GM23338 (cell line): Measurements from ENCODE around the gene PRKCG. TPM values are rescaled to one million over a fixed set of nuclear protein-coding genes. Genes with fewer than 3 reads are reported as not detected.

Experiments used
- ATAC-seq: fragments of 200-7000 bp; cut with Tn5 transposase; 3 replicates; pipeline ENCODE4 v1.9.1; 2020
- DNase-seq: peaks from one replicate; pipeline ENCODE4 v3.0.0-alpha.2; 2015; ENCODE audit warnings: low spot score
- H2AFZ ChIP-seq: fragments of 200-600 bp; sonication (generic); 2 replicates; pipeline ENCODE4 v1.8.0; 2016; ENCODE audit warnings: antibody characterized with exemption, mild to moderate bottlenecking, moderate library complexity
- H3F3A ChIP-seq: fragments of 200-600 bp; sonication (generic); replicated peaks from 2 replicates; pipeline ENCODE4 v1.8.0; 2017; ENCODE audit warnings: antibody characterized with exemption, mixed run types, low read depth
- H3K27ac ChIP-seq: fragments of 200-600 bp; sonication (generic); 2 replicates; pipeline ENCODE4 v1.6.1; 2016; ENCODE audit warnings: low read depth
- H3K27me3 ChIP-seq: fragments of 200-600 bp; sonication (generic); 2 replicates; pipeline ENCODE4 v1.8.0; 2016; ENCODE audit warnings: mild to moderate bottlenecking, mixed run types, moderate library complexity; ENCODE audit not compliant: insufficient read depth
- H3K36me3 ChIP-seq: fragments of 200-600 bp; sonication (generic); 2 replicates; pipeline ENCODE4 v1.8.0; 2016; ENCODE audit warnings: mild to moderate bottlenecking; ENCODE audit not compliant: insufficient read depth
- H3K4me1 ChIP-seq: fragments of 200-600 bp; sonication (generic); 2 replicates; pipeline ENCODE4 v1.8.0; 2016; ENCODE audit warnings: mild to moderate bottlenecking, moderate library complexity; ENCODE audit not compliant: insufficient read depth
- H3K4me2 ChIP-seq: fragments of 200-600 bp; sonication (generic); 2 replicates; pipeline ENCODE4 v1.7.1; 2017; ENCODE audit warnings: mixed run types
- H3K4me3 ChIP-seq: fragments of 200-600 bp; sonication (generic); 2 replicates; pipeline ENCODE4 v1.6.1; 2016; ENCODE audit warnings: mixed run types
- H3K79me2 ChIP-seq: fragments of 200-600 bp; sonication (generic); replicated peaks from 2 replicates; pipeline ENCODE4 v1.8.0; 2017; ENCODE audit warnings: mild to moderate bottlenecking; ENCODE audit not compliant: insufficient read depth
- H3K9me2 ChIP-seq: fragments of 200-600 bp; sonication (generic); 2 replicates; pipeline ENCODE4 v1.8.0; 2017; ENCODE audit not compliant: insufficient read depth
- H4K20me1 ChIP-seq: fragments of 200-600 bp; sonication (generic); replicated peaks from 2 replicates; pipeline ENCODE4 v1.8.0; 2017; ENCODE audit warnings: mild to moderate bottlenecking; ENCODE audit not compliant: insufficient read depth
- H3K27ac Mint-ChIP-seq: 2 replicates; pipeline ENCODE4 v1.8.0; 2020; ENCODE audit warnings: inconsistent platforms, mild to moderate bottlenecking, moderate library complexity, mixed read lengths
- H3K27me3 Mint-ChIP-seq: 3 replicates; pipeline ENCODE4 v1.8.0; 2022; ENCODE audit warnings: low read depth, mild to moderate bottlenecking, moderate library complexity, mixed read lengths, inconsistent platforms; ENCODE audit not compliant: insufficient read depth, poor library complexity
- H3K36me3 Mint-ChIP-seq: 3 replicates; pipeline ENCODE4 v1.8.0; 2021; ENCODE audit warnings: low read depth, mild to moderate bottlenecking, inconsistent platforms, moderate library complexity, mixed read lengths
- H3K4me1 Mint-ChIP-seq: 3 replicates; pipeline ENCODE4 v1.8.0; 2020; ENCODE audit warnings: mild to moderate bottlenecking, inconsistent platforms, mixed read lengths
- H3K4me3 Mint-ChIP-seq: 3 replicates; pipeline ENCODE4 v1.8.0; 2021; ENCODE audit warnings: moderate library complexity, mild to moderate bottlenecking, inconsistent platforms, mixed read lengths
- H3K9me3 Mint-ChIP-seq: 3 replicates; pipeline ENCODE4 v1.8.0; 2020; ENCODE audit warnings: moderate library complexity, mild to moderate bottlenecking, inconsistent platforms, mixed read lengths
- CREB1 ChIP-seq: fragments of 250-450 bp; sonication (Bioruptor Pico); IDR thresholded peaks from 2 replicates; pipeline ENCODE4 v1.5.0; 2020; ENCODE audit warnings: low read depth, mild to moderate bottlenecking, moderate library complexity
- CTCF ChIP-seq, 2 experiments: fragments of 200-600 bp in 1 of 2; sonication (generic) in 1 of 2; conservative IDR thresholded peaks; 2 replicates each; pipeline versions ENCODE4 v1.5.1 to v1.6.1; 2016 to 2017; ENCODE audit warnings: antibody characterized with exemption in 2 of 2, low read depth in 2 of 2, mild to moderate bottlenecking in 2 of 2, moderate library complexity in 1 of 2
- EZH2 ChIP-seq: fragments of 200-600 bp; sonication (generic); IDR thresholded peaks from one replicate; pipeline ENCODE4 v1.8.0; 2017; ENCODE audit warnings: antibody characterized with exemption, mild to moderate bottlenecking, low read depth; ENCODE audit not compliant: unreplicated experiment
- EZH2phosphoT487 ChIP-seq: fragments of 200-600 bp; sonication (generic); IDR thresholded peaks from one replicate; pipeline ENCODE4 v1.8.1; 2018; ENCODE audit warnings: antibody characterized with exemption; ENCODE audit not compliant: unreplicated experiment
- JUNB ChIP-seq: IDR thresholded peaks from one replicate; pipeline ENCODE4 v1.6.1; 2016; ENCODE audit warnings: antibody characterized with exemption; ENCODE audit not compliant: unreplicated experiment
- NANOG ChIP-seq: IDR thresholded peaks from 2 replicates; pipeline ENCODE4 v1.6.1; 2016; ENCODE audit warnings: antibody characterized with exemption, borderline replicate concordance
- POLR2AphosphoS5 ChIP-seq: IDR thresholded peaks from 2 replicates; pipeline ENCODE4 v1.6.1; 2016; ENCODE audit warnings: antibody characterized with exemption, low read depth
- STAT1 ChIP-seq: IDR thresholded peaks from one replicate; pipeline ENCODE4 v1.6.1; 2016; ENCODE audit warnings: antibody characterized with exemption; ENCODE audit not compliant: unreplicated experiment
- ZNF114 ChIP-seq: fragments of 250-450 bp; sonication (Bioruptor Pico); IDR thresholded peaks from 2 replicates; pipeline ENCODE4 v1.5.0; 2020; ENCODE audit warnings: mild to moderate bottlenecking, moderate library complexity
- ZNF331 ChIP-seq: fragments of 250-450 bp; sonication (Bioruptor Pico); IDR thresholded peaks from 2 replicates; pipeline ENCODE4 v1.5.0; 2020; ENCODE audit warnings: low read depth, mild to moderate bottlenecking, moderate library complexity
- ZNF462 ChIP-seq: fragments of 250-450 bp; sonication (Bioruptor Pico); IDR thresholded peaks from 2 replicates; pipeline ENCODE4 v1.5.0; 2020; ENCODE audit warnings: mild to moderate bottlenecking, moderate library complexity
- polyA plus RNA-seq: library from polyadenylated mRNA; unstranded; fragments of >200 nt; fragmentation: Nextera tagmentation; extraction: Ambion mirVana; gene quantifications from 2 replicates; pipeline ENCODE4 v1.2.1, GENCODE V29; 2016
- total RNA-seq: library from RNA; depleted of rRNA; stranded (reverse); fragments of >200 nt; shearing (Covaris generic); gene quantifications from 2 replicates; pipeline ENCODE4 v1.2.3, GENCODE V29; 2014
- TF ChIP-seq, protein P1 (sequence below): IDR thresholded peaks from one replicate; pipeline ENCODE4 v1.6.1; 2018; ENCODE audit warnings: antibody characterized with exemption; ENCODE audit not compliant: unreplicated experiment
- TF ChIP-seq, protein P2 (sequence below): IDR thresholded peaks from 2 replicates; pipeline ENCODE4 v1.6.1; 2016; ENCODE audit warnings: antibody characterized with exemption

The PRKCG gene
- total and polyA plus RNA-seq, 2 experiments from 2014 or later: 15.4 to 15.9 TPM

GRCh38 chr19:53871454-53871853 is 10.5 kb upstream of the PRKCG start:
- peaks cover 8% of the 10 kb centered on the region for H4K20me1 ChIP-seq
- no peak for DNase-seq
- Mint-ChIP-seq H3K4me1 (peaks cover 30% of the 10 kb centered on the region), H3K27ac (no peak overlapping the region), H3K36me3 (peaks cover 34% of the 10 kb centered on the region), H3K9me3 (no peaks in the 10 kb centered on the region), H3K4me3 (peak overlapping the region; percentile 40; the same call in 1 of the 3 replicates), H3K27me3 (peaks cover 33% of the 10 kb centered on the region)
- no peaks in the 10 kb centered on the region for H3K27me3 ChIP-seq
- H2AFZ ChIP-seq: no peak overlapping the region
- TF ChIP-seq, protein P1, sequence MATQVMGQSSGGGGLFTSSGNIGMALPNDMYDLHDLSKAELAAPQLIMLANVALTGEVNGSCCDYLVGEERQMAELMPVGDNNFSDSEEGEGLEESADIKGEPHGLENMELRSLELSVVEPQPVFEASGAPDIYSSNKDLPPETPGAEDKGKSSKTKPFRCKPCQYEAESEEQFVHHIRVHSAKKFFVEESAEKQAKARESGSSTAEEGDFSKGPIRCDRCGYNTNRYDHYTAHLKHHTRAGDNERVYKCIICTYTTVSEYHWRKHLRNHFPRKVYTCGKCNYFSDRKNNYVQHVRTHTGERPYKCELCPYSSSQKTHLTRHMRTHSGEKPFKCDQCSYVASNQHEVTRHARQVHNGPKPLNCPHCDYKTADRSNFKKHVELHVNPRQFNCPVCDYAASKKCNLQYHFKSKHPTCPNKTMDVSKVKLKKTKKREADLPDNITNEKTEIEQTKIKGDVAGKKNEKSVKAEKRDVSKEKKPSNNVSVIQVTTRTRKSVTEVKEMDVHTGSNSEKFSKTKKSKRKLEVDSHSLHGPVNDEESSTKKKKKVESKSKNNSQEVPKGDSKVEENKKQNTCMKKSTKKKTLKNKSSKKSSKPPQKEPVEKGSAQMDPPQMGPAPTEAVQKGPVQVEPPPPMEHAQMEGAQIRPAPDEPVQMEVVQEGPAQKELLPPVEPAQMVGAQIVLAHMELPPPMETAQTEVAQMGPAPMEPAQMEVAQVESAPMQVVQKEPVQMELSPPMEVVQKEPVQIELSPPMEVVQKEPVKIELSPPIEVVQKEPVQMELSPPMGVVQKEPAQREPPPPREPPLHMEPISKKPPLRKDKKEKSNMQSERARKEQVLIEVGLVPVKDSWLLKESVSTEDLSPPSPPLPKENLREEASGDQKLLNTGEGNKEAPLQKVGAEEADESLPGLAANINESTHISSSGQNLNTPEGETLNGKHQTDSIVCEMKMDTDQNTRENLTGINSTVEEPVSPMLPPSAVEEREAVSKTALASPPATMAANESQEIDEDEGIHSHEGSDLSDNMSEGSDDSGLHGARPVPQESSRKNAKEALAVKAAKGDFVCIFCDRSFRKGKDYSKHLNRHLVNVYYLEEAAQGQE: no peak
- TF ChIP-seq POLR2AphosphoS5 (no peak), JUNB (no peak), EZH2 (no peak), CREB1 (CRISPR knock-in tag) (no peak), ZNF462 (CRISPR knock-in tag) (no peak), ZNF114 (no peak), STAT1 (no peak), CTCF (conservative IDR thresholded peaks at IDR 0.05; ENCODE audit: low read depth in 2 of 2) (no peak), ZNF331 (CRISPR knock-in tag) (no peak), EZH2phosphoT487 (no peak), NANOG (no peak)
- TF ChIP-seq, protein P2, sequence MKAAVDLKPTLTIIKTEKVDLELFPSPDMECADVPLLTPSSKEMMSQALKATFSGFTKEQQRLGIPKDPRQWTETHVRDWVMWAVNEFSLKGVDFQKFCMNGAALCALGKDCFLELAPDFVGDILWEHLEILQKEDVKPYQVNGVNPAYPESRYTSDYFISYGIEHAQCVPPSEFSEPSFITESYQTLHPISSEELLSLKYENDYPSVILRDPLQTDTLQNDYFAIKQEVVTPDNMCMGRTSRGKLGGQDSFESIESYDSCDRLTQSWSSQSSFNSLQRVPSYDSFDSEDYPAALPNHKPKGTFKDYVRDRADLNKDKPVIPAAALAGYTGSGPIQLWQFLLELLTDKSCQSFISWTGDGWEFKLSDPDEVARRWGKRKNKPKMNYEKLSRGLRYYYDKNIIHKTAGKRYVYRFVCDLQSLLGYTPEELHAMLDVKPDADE: no peak
- no peak overlapping the region for H3K4me3 ChIP-seq
- no peak overlapping the region for H3K4me2 ChIP-seq
- peaks cover 18% of the 10 kb centered on the region; the same call in 1 of the 2 replicates for H3K36me3 ChIP-seq
- H3K79me2 ChIP-seq: peaks cover 28% of the 10 kb centered on the region
- 0 out of 2 replicates have a peak overlapping the region, but pooled peaks have one; percentile 66 for H3K27ac ChIP-seq
- H3K4me1 ChIP-seq: peaks cover 18% of the 10 kb centered on the region
- no peaks in the 10 kb centered on the region for H3K9me2 ChIP-seq
- H3F3A ChIP-seq: peaks cover 20% of the 10 kb centered on the region
- no peak for ATAC-seq
